ENCODE data around the gene RELN. TPM values are rescaled to one million over a fixed set of nuclear protein-coding genes. Genes with fewer than 3 reads are reported as not detected.
A peak's percentile ranks its signal among the peaks of the same experiment; 100 is the strongest.

Gene RELN
- total and polyA plus RNA-seq, 4 donors: 31.9 to 131 (median 69.7) TPM

DNA sequence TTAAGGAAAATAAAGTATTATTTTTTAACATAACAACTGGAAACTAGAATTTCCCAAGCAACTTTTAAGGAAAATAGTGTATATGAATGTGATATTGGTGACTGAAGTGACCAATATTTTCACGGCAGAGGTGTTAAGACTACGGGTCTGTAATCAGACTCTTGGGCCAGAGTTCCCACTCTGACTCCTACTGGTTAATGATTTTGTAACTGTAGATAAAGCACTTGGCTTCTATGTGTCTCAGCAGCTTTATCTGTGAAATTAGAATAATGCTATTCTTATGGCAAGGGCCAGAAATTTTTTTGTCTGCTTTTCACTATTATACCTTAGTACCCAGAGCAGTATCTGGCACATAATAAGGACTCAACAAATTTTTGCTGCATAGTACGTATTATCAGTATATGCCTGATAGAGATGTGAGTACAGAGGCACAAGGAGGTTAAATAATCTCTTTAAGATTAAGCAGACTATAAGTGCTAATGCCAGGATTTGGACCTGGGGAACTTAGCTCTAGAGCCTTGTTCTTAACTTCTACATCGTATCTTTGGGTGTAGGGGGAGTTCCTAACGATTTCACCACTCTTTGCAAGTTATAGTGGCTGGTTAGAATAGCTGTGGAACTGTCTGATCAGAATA, 357.3 kb downstream of the RELN start:
- WGBS (ENCODE audit: insufficient coverage): 83% methylated on average over 2 of the region's 5 CpGs
- Histone ChIP-seq H3K4me1 (ENCODE audit: control insufficient read depth, insufficient read depth, low read length) (no peaks in the 10 kb centered on the region), H3K27me3 (ENCODE audit: control insufficient read depth, insufficient read depth, low read length) (no peaks in the 10 kb centered on the region)

DNA sequence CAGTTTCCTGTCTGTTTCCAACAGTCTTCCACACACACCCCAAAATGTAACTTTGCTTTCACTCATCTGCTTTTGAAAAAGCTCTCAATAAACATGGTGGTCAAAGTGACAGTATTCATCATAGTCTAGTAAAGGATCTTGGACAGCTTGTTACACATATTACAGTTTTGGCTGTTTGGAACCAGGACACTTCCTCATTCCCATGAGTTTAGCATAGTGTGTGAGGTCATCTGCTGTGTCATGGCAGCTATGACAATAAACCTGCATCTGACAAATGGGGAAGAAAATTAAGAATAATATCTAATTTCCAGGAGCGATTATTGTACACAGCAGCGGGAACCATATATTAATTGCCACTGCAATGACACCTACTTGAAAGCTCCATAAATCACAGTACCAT, 359.1 kb downstream of the RELN start:
- H3K9me3 ChIP-seq (ENCODE audit: control insufficient read depth, insufficient read depth, low read length): no peaks in the 10 kb centered on the region
- H3K4me1 ChIP-seq (ENCODE audit: control insufficient read depth, insufficient read depth, low read length): no peaks in the 10 kb centered on the region
- H3K36me3 ChIP-seq (ENCODE audit: control insufficient read depth, insufficient read depth, low read length): no peaks in the 10 kb centered on the region
- WGBS (ENCODE audit: insufficient coverage): no CpG with 5 or more reads among the region's 2 CpGs
- H3K4me3 ChIP-seq (ENCODE audit: low read depth, low read length): no peak overlapping the region
- no peak overlapping the region for H3K27ac ChIP-seq (ENCODE audit: low read depth, low read length)
- no peaks in the 10 kb centered on the region for H3K27me3 ChIP-seq (ENCODE audit: control insufficient read depth, insufficient read depth, low read length)
- DNase-seq (ENCODE audit: low read depth in 4 of 6, low spot score in 6 of 6): no peak

More for the DNA sequence above, 357.3 kb downstream of the RELN start:
- Histone ChIP-seq H3K9me3 (ENCODE audit: control insufficient read depth, insufficient read depth, low read length) (no peaks in the 10 kb centered on the region), H3K4me3 (ENCODE audit: low read depth, low read length) (no peak overlapping the region), H3K36me3 (ENCODE audit: control insufficient read depth, insufficient read depth, low read length) (no peaks in the 10 kb centered on the region), H3K27ac (ENCODE audit: low read depth, low read length) (no peak overlapping the region)
- no peak for DNase-seq (ENCODE audit: low read depth in 4 of 6, low spot score in 6 of 6)

DNA sequence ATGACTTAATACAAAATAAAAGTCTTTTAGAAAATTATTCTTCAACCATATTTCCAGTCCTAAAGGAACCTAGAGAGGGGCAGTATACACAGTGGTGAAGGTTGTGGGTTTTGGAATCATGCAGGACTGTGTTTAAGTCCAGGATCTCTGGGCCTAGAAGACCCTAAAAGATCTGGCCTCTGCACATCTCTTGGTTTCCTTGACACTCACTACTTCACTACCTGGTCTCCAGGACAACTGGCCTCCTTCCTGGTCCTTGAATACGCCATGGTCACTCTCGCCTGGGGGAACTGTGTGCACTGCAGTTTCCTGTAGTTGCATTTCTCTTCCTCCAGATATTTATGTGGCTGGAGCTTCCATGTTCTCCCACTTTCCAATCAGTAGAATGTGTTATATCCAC, 360.7 kb downstream of the RELN start:
- Histone ChIP-seq H3K9me3 (ENCODE audit: control insufficient read depth, insufficient read depth, low read length) (no peaks in the 10 kb centered on the region), H3K36me3 (ENCODE audit: control insufficient read depth, insufficient read depth, low read length) (no peaks in the 10 kb centered on the region), H3K4me1 (ENCODE audit: control insufficient read depth, insufficient read depth, low read length) (no peaks in the 10 kb centered on the region), H3K27me3 (ENCODE audit: control insufficient read depth, insufficient read depth, low read length) (no peaks in the 10 kb centered on the region), H3K27ac (ENCODE audit: low read depth, low read length) (no peak overlapping the region), H3K4me3 (ENCODE audit: low read depth, low read length) (no peak overlapping the region)
- no peak for DNase-seq (ENCODE audit: low read depth in 4 of 6, low spot score in 6 of 6)
- 100% methylated on average over 1 of the region's 2 CpGs for WGBS (ENCODE audit: insufficient coverage)

DNA sequence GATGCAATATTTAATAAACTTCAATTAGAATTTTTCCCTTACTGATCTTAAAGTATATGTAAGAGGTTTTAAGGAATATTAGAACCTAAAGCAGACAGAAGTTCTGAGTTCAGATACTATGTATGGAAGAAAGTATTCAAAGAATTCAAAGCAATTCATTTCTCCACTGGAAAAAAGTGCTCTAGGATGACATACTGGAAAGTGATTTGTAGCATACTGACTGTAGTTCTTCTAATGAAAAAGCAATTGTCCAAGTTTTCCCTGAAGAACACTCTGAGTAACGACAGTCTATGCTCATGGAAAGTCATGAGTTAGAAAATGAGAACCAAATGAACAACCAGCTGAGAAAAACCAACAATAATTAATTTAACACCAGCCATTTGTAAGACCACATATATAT, 362.7 kb downstream of the RELN start:
- Histone ChIP-seq H3K9me3 (ENCODE audit: control insufficient read depth, insufficient read depth, low read length) (no peaks in the 10 kb centered on the region), H3K4me3 (ENCODE audit: low read depth, low read length) (no peak overlapping the region), H3K27me3 (ENCODE audit: control insufficient read depth, insufficient read depth, low read length) (no peaks in the 10 kb centered on the region), H3K4me1 (ENCODE audit: control insufficient read depth, insufficient read depth, low read length) (no peaks in the 10 kb centered on the region), H3K27ac (ENCODE audit: low read depth, low read length) (no peak overlapping the region), H3K36me3 (ENCODE audit: control insufficient read depth, insufficient read depth, low read length) (no peaks in the 10 kb centered on the region)
- peak in 1 of 6 donors; percentile 43 for DNase-seq (ENCODE audit: low read depth in 4 of 6, low spot score in 6 of 6)
- WGBS (ENCODE audit: insufficient coverage): no CpG with 5 or more reads among the region's 1 CpG

DNA sequence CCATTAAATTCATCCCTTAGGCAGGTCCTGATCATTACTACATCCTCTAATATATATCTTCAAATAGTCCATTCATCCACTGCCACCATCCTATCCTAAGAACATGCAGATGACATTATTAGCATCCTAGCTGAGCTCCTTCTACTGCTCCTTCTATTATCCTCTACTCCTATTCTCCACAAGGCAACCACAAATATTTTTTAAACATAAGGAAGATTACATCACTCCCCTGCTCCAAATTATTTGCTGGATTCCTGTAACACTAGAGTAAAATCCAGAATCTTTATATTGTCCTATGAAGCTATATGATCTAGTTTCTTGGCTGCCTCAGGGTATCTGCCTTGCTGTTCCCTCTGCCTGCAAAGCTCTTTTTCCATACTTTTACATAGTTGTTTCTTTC, 367.2 kb downstream of the RELN start:
- Histone ChIP-seq H3K4me3 (ENCODE audit: low read depth, low read length) (no peak overlapping the region), H3K27me3 (ENCODE audit: control insufficient read depth, insufficient read depth, low read length) (no peaks in the 10 kb centered on the region), H3K9me3 (ENCODE audit: control insufficient read depth, insufficient read depth, low read length) (no peaks in the 10 kb centered on the region), H3K4me1 (ENCODE audit: control insufficient read depth, insufficient read depth, low read length) (no peaks in the 10 kb centered on the region), H3K27ac (ENCODE audit: low read depth, low read length) (no peak overlapping the region), H3K36me3 (ENCODE audit: control insufficient read depth, insufficient read depth, low read length) (no peaks in the 10 kb centered on the region)
- DNase-seq (ENCODE audit: low read depth in 4 of 6, low spot score in 6 of 6): no peak

DNA sequence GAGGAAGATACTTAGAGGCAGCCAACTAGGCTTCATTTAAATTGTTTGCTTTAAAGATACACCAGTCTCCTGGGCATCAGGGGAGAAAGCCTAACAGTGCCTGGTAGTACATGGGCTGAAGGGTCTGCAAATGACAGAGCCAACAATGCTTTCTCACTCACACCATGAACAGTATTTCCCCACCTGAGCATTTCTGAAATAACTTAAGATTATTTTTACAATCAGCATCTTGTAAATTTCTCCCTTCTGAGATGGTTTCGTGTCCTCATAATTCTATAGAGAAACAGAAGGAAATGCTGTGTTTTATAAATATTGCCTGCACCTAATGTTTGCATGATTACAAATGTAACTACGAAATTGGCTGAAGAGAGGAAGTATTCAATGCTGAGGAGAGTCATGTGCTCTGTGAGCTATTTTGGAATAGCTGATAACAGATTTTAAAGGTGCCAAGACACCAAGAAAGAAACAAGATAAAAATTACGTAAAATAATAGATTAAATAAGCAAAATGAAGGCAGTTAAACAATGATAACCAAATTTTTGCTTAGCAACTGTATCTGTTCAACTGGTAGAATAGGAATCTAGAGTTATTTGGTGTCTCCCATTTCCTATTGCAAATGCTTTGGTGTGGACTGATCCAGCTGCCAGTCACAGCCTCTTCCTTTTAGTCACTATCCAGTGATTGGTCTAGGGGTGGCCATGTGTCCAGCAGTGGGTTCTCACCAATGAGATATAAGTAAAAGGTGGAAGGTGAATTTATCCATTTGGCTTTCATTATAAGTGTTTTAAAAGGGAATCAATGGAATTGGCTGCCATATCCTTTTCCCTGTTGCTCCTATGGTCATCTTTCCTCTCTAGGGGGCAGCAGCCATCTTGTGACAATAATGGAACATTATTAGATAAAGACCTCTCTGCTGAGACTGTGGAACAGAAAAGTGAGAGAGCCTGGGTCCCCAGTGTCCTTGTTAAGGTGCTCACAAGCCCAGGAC, 375.5 kb downstream of the RELN start:
- H3K36me3 ChIP-seq (ENCODE audit: control insufficient read depth, insufficient read depth, low read length): no peaks in the 10 kb centered on the region
- H3K4me3 ChIP-seq (ENCODE audit: low read depth, low read length): no peak overlapping the region
- WGBS (ENCODE audit: insufficient coverage): 67% methylated on average over 1 of the region's 3 CpGs
- no peaks in the 10 kb centered on the region for H3K4me1 ChIP-seq (ENCODE audit: control insufficient read depth, insufficient read depth, low read length)
- no peaks in the 10 kb centered on the region for H3K27me3 ChIP-seq (ENCODE audit: control insufficient read depth, insufficient read depth, low read length)
- no peak for DNase-seq (ENCODE audit: low read depth in 4 of 6, low spot score in 6 of 6)
- no peaks in the 10 kb centered on the region for H3K9me3 ChIP-seq (ENCODE audit: control insufficient read depth, insufficient read depth, low read length)
- H3K27ac ChIP-seq (ENCODE audit: low read depth, low read length): no peak overlapping the region

DNA sequence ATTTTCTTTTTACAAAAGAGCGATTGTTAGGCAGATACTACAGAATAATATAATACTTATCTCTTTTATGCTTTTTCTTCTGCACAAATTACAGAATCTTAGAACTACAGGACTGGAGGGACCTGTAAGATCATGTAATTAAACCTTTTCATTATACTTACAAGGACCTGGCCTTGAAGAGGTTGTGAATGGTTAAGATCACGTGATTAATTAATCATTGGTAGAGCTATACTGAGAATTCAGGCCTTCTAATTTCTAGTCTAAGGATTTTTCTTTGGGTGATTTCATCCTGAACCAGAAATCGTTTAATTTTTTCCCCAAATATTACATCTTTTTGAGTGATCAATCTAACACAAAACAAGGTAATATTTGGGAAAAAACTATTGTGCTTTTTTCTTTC, 379.7 kb downstream of the RELN start:
- Histone ChIP-seq H3K27ac (ENCODE audit: low read depth, low read length) (no peak overlapping the region), H3K4me1 (ENCODE audit: control insufficient read depth, insufficient read depth, low read length) (no peaks in the 10 kb centered on the region), H3K9me3 (ENCODE audit: control insufficient read depth, insufficient read depth, low read length) (no peaks in the 10 kb centered on the region), H3K4me3 (ENCODE audit: low read depth, low read length) (no peak overlapping the region), H3K36me3 (ENCODE audit: control insufficient read depth, insufficient read depth, low read length) (no peaks in the 10 kb centered on the region), H3K27me3 (ENCODE audit: control insufficient read depth, insufficient read depth, low read length) (no peaks in the 10 kb centered on the region)
- WGBS (ENCODE audit: insufficient coverage): no CpG with 5 or more reads among the region's 3 CpGs
- DNase-seq (ENCODE audit: low read depth in 4 of 6, low spot score in 6 of 6): no peak

DNA sequence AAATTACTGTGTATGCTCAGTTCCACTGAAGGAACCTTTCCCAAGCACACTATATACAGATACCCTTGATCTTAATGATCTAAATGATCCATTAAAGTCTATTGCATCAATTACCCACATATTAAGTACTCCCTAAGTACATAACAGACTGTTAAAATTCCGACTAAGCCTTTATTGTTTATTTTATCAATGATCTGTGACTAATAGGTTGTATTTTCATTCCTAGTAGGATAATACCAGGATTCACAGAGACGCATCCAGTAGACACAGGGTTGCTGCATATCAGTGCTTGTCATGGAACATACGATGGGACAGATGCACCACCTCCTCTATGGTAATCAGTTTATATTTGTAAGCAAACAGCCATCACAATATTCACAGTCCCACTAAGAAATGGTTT, 383.8 kb downstream of the RELN start:
- Histone ChIP-seq H3K36me3 (ENCODE audit: control insufficient read depth, insufficient read depth, low read length) (no peaks in the 10 kb centered on the region), H3K9me3 (ENCODE audit: control insufficient read depth, insufficient read depth, low read length) (no peaks in the 10 kb centered on the region), H3K27me3 (ENCODE audit: control insufficient read depth, insufficient read depth, low read length) (no peaks in the 10 kb centered on the region), H3K4me1 (ENCODE audit: control insufficient read depth, insufficient read depth, low read length) (no peaks in the 10 kb centered on the region), H3K27ac (ENCODE audit: low read depth, low read length) (no peak overlapping the region), H3K4me3 (ENCODE audit: low read depth, low read length) (no peak overlapping the region)
- DNase-seq (ENCODE audit: low read depth in 4 of 6, low spot score in 6 of 6): peak in 1 of 6 donors; percentile 87
- 80% methylated on average over 1 of the region's 3 CpGs for WGBS (ENCODE audit: insufficient coverage)

DNA sequence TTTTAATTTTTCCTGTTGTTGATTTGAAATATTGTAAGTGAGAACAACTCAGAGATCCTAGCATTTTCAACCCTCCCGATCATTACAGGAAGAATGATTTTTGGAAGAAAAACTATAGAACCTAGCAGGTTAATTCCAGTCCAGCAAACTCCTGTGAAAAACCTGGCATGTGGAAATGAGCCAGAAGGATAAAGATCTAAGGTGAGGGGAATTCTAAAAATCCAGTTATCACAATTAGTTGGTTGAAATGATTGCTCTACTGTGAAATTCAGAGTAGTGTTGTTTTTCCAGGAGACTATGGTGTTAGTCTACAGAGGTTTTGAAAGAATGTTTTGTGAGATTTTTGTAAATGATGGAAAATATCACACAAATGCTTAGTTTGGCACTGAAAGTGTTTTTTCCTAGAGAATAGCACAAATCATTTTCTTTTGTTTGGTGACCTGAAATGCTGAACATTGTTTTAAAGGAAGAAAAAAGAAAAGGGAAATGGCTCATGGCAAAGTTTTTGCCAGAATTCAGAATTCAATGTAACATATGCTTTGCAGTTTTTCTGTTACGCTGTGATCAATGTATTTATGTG, 391.0 kb downstream of the RELN start:
- no peaks in the 10 kb centered on the region for H3K4me1 ChIP-seq (ENCODE audit: control insufficient read depth, insufficient read depth, low read length)
- WGBS (ENCODE audit: insufficient coverage): 100% methylated on average over 1 of the region's 2 CpGs

More for the DNA sequence above, 391.0 kb downstream of the RELN start:
- Histone ChIP-seq H3K9me3 (ENCODE audit: control insufficient read depth, insufficient read depth, low read length) (no peaks in the 10 kb centered on the region), H3K27ac (ENCODE audit: low read depth, low read length) (no peak overlapping the region), H3K4me3 (ENCODE audit: low read depth, low read length) (no peak overlapping the region), H3K36me3 (ENCODE audit: control insufficient read depth, insufficient read depth, low read length) (no peaks in the 10 kb centered on the region), H3K27me3 (ENCODE audit: control insufficient read depth, insufficient read depth, low read length) (no peaks in the 10 kb centered on the region)
- DNase-seq (ENCODE audit: low read depth in 4 of 6, low spot score in 6 of 6): no peak
